Measurements from ENCODE around the gene PAPOLG.
"Not testable (repeated sequence)": the region's sequence is repeated elsewhere in the genome, so short reads cannot be mapped to it uniquely, and the experiment has no call there.

PAPOLG gene

GRCh38 chr2:60823694-60824305, 67.7 kb downstream of the PAPOLG start:
- TF ChIP-seq ZFX (IDR thresholded peaks at IDR 0.05; ENCODE audit: borderline replicate concordance) (no peak), CTCF (IDR thresholded peaks at IDR 0.05) (no peak)
- no peak overlapping the region for H3K27ac ChIP-seq

- no peak overlapping the region for H3K27ac ChIP-seq
- TF ChIP-seq CTCF (IDR thresholded peaks at IDR 0.05) (no peak), ZFX (IDR thresholded peaks at IDR 0.05; ENCODE audit: borderline replicate concordance) (no peak)
Measured at GRCh38 chr2:60825666-60826065, 69.6 kb downstream of the PAPOLG start.

- no peak overlapping the region for H3K27ac ChIP-seq
- TF ChIP-seq ZFX (IDR thresholded peaks at IDR 0.05; ENCODE audit: borderline replicate concordance) (no peak), CTCF (IDR thresholded peaks at IDR 0.05) (no peak)
Measured at GRCh38 chr2:60826111-60826510, 70.0 kb downstream of the PAPOLG start.

GRCh38 chr2:60826860-60827259, 70.8 kb downstream of the PAPOLG start:
- not testable (repeated sequence) for H3K27ac ChIP-seq

- TF ChIP-seq CTCF (IDR thresholded peaks at IDR 0.05) (no peak), ZFX (IDR thresholded peaks at IDR 0.05; ENCODE audit: borderline replicate concordance) (no peak)
- H3K27ac ChIP-seq, result no peak overlapping the region
Measured at GRCh38 chr2:60827369-60827768, 71.3 kb downstream of the PAPOLG start.

- no peak for TF ChIP-seq ZFX (IDR thresholded peaks at IDR 0.05; ENCODE audit: borderline replicate concordance)
- H3K27ac ChIP-seq, result no peak overlapping the region
Measured at GRCh38 chr2:60830991-60831390, 74.9 kb downstream of the PAPOLG start.

GRCh38 chr2:60831921-60832320, 75.9 kb downstream of the PAPOLG start:
- TF ChIP-seq CTCF (IDR thresholded peaks at IDR 0.05) (no peak), ZFX (IDR thresholded peaks at IDR 0.05; ENCODE audit: borderline replicate concordance) (no peak)
- H3K27ac ChIP-seq, result no peak overlapping the region

GRCh38 chr2:60832621-60833020, 76.6 kb downstream of the PAPOLG start:
- H3K27ac ChIP-seq, result no peak overlapping the region
- TF ChIP-seq ZFX (IDR thresholded peaks at IDR 0.05; ENCODE audit: borderline replicate concordance) (no peak), CTCF (IDR thresholded peaks at IDR 0.05) (no peak)
